Body of pancreas (tissue), 4 donors: ENCODE data around the gene CHRND. TPM values are rescaled to one million over a fixed set of nuclear protein-coding genes. Genes with fewer than 3 reads are reported as not detected.

Experiments
- ATAC-seq: fragments of 150-250 bp; one replicate; pipeline ENCODE4 v1.9.1; 2016
- DNase-seq, 4 donors: peaks; one replicate each; pipeline ENCODE4 v3.0.0-alpha.2; 2019
- H3K27ac ChIP-seq, 4 donors: fragments of 200-600 bp; sonication (generic); 1 replicate in 3 of 4; 2 replicates in 1 of 4; pipeline versions ENCODE4 v1.5.1 to v1.6.1; 2016 to 2019; ENCODE audit warnings: mild to moderate bottlenecking in 1 of 4, mixed read lengths in 1 of 4, moderate library complexity in 1 of 4
- H3K27me3 ChIP-seq, 2 donors: fragments of 200-600 bp; sonication (generic); one replicate each; pipeline ENCODE4 v1.6.0; 2016; ENCODE audit warnings: mild to moderate bottlenecking in 1 of 2
- H3K36me3 ChIP-seq, 2 donors: fragments of 200-600 bp; sonication (generic); replicated peaks in 1 of 2; 2 replicates each; pipeline ENCODE4 v1.5.1; 2016; ENCODE audit warnings: low read depth in 2 of 2; ENCODE audit not compliant: insufficient read depth in 1 of 2
- H3K4me1 ChIP-seq: fragments of 200-600 bp; sonication (generic); one replicate; pipeline ENCODE4 v1.6.0; 2016
- H3K4me3 ChIP-seq, 2 donors: fragments of 200-600 bp; sonication (generic); 1 replicate in 1 of 2; 2 replicates in 1 of 2; pipeline ENCODE4 v1.5.1; 2016 to 2019
- H3K9me3 ChIP-seq, 3 donors: fragments of 200-600 bp; sonication (generic); 1 replicate in 2 of 3; 2 replicates in 1 of 3; pipeline ENCODE4 v1.5.1; 2016
- CTCF ChIP-seq, 7 experiments: fragments of 450-650 bp in 4 of 7; fragments of 200-600 bp in 3 of 7; sonication (generic) in 3 of 7; IDR thresholded peaks; one replicate each; pipeline ENCODE4 v1.5.1; 2016 to 2019; ENCODE audit warnings: antibody characterized with exemption in 7 of 7
- POLR2A ChIP-seq, 3 donors: fragments of 450-650 bp; IDR thresholded peaks; one replicate each; pipeline ENCODE4 v1.6.1; 2016; ENCODE audit warnings: antibody characterized with exemption in 3 of 3, mild to moderate bottlenecking in 2 of 3
- WGBS, 2 donors: methylation state at CpG; one replicate each; pipeline ENCODE4 v1.1.5; 2017; 5-methylcytosine and 5-hydroxymethylcytosine counted together
- intact Hi-C: fragments of 100-400 bp; cut with DNase I; formaldehyde crosslinking; loops from one replicate; pipeline ENCODE4 v1.15.1; 2023
- total RNA-seq, 2 donors: library from RNA; depleted of rRNA; stranded (reverse); fragments of >200 nt; gene quantifications; one replicate each; pipeline ENCODE4 v1.1.0, GENCODE V29; 2016

Gene CHRND
- total RNA-seq, 2 donors from 2014 or later: not detected

DNA sequence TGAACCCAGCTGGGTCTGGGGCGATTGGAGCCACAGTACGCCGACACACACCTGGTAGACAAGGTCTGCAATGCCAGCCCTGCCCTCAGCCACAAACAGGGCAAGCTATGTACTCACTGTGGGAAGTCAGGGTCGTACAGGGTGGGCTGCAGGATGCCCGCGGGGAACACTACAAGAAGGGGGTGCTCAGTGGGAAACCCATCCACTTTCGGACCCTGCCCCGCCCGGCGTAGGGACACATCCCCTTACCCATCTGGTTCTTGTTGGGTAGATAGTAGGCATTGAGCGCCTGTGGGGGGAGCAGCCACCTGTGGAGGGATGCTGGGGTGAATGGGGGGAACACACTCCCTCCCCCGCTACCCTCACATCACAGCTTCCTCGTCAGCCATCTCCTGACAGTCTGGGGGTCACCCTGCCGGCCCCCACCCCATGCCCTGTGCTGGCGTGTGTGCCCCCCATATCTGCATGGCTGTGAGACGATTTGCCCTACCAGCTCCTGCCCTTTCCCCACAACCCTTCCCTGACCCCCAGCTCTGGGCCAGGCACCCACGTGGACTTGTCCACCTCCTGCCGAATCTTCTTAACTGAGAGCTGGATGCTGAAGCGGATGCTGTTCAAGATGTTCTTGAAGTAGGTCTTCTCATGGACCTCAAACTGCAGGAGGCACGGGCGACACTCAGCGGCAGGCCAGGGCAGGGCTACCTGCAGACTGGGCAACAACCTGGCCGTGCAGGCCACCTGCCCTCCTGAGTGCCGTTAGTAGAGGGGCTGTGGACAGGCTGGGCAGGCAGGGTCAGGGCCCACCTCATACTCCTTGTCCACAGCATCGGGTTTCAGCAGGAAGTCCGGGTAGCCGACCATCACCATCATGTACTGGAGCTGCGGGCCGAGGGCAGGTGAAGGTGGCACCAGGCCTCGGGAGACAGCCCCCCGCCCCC, 43.4 kb upstream of the CHRND start:
- peaks cover 21% of the 10 kb centered on the region for H3K4me1 ChIP-seq
- no peak overlapping the region for H3K27ac ChIP-seq
- no peak for ATAC-seq
- no peaks in the 10 kb centered on the region for H3K27me3 ChIP-seq
- TF ChIP-seq POLR2A (IDR thresholded peaks at IDR 0.05): no peak
- no peak for TF ChIP-seq CTCF (IDR thresholded peaks at IDR 0.05)
- WGBS, 2 donors: 75 to 76% methylated on average over 20 to 29 of the region's 31 CpGs
- intact Hi-C loops: no loop called here
- no peak overlapping the region for H3K4me3 ChIP-seq
- H3K9me3 ChIP-seq: no peaks in the 10 kb centered on the region
- DNase-seq: peak in 1 of 4 donors; percentile 5
- H3K36me3 ChIP-seq: no peaks in the 10 kb centered on the region

- Histone ChIP-seq H3K9me3 (no peaks in the 10 kb centered on the region), H3K36me3 (no peaks in the 10 kb centered on the region), H3K27me3 (no peaks in the 10 kb centered on the region), H3K27ac (no peak overlapping the region), H3K4me1 (peaks cover 21% of the 10 kb centered on the region), H3K4me3 (no peak overlapping the region)
- DNase-seq (peak in 1 of 4 donors; percentile 4), ATAC-seq (no peak)
- intact Hi-C loops: no loop called here
- WGBS, 2 donors: 77 to 79% methylated on average over 4 to 10 of the region's 10 CpGs
- TF ChIP-seq POLR2A (IDR thresholded peaks at IDR 0.05) (no peak), CTCF (IDR thresholded peaks at IDR 0.05) (no peak)
These were observed 42.5 kb upstream of the CHRND start for GRCh38 chr2:232483311-232483922.

DNA sequence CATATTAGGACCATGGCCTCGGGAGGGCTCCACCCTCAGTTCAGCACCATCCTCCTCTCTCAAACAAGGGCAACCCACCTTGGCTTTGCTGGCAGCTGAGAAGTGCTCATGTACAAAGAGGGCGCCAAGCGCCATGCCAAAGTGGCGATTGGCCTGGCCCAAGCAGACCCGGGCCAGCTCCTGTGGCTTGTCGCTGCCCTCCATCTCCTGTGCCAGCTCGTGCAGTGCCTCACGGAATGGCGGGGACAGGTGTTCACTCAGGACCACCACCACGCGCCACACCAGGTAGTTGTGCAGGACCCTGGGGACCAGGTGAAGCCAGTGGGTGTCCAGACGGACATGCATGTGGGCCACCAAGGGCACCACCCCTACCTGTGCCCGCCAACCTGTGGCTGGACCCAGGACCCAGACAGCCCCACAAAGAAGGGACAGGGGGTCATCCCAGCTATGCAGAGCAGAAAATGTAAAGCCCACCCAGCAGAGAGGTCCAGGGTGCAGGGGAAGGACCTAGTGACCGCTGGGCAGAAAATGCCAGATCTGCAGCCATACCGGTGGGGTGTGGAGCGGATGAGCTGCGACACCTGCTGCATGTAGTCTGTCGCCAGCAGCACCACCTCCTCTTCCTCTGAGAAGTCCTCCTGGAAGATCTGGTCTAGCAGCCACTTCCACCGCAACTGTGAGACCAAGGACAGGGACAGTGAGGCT, 41.9 kb upstream of the CHRND start:
- intact Hi-C loops: no loop called here
- DNase-seq: peak in 2 of 4 donors; percentile 6 to 7
- Histone ChIP-seq H3K27ac (no peak overlapping the region), H3K4me1 (peaks cover 21% of the 10 kb centered on the region), H3K4me3 (no peak overlapping the region), H3K36me3 (no peaks in the 10 kb centered on the region), H3K9me3 (no peaks in the 10 kb centered on the region), H3K27me3 (no peaks in the 10 kb centered on the region)
- no peak for TF ChIP-seq CTCF (IDR thresholded peaks at IDR 0.05)
- no peak for TF ChIP-seq POLR2A (IDR thresholded peaks at IDR 0.05)
- WGBS, 2 donors: 76 to 94% methylated on average over 3 to 17 of the region's 19 CpGs
- ATAC-seq: no peak

DNA sequence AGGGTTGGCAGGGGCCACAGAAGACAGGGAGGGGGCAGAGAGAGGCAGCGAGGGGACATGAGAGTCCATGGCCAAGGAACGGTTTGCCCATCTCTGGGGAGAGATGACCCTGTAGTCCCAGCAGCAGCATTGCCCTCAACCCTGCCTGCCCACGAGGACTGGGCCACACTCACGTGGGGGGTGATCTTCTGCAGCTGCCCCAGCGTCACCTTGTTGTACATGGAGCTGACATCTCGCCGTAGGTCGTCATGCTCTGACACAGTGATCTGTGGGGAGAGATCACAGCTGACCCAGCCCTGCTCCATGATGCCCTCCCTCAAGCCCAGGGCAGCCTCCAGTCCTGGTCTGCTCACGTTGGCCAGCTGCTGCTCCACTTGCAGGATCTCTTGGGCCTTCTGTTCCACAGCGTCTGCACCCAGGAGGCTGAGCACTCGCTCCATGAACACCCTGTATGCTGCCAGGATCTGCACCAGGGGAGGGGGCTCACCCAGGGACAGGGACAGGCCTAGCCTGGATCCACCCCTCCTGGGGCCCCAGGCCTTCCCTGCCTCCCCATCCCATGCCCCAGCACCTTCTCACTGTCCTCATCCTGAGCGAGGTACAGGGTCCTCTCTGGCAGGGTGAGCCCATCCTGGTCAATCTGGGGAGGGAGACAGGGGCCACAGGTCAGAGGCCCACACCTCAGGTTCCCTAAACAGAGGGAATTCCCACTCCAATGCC, 41.2 kb upstream of the CHRND start:
- DNase-seq (peak in 2 of 4 donors; percentile 5), ATAC-seq (no peak)
- TF ChIP-seq POLR2A (IDR thresholded peaks at IDR 0.05): no peak
- no peak for TF ChIP-seq CTCF (IDR thresholded peaks at IDR 0.05)
- intact Hi-C loops: no loop called here
- Histone ChIP-seq H3K27ac (no peak overlapping the region), H3K4me3 (no peak overlapping the region), H3K36me3 (no peaks in the 10 kb centered on the region), H3K4me1 (peaks cover 21% of the 10 kb centered on the region), H3K27me3 (no peaks in the 10 kb centered on the region), H3K9me3 (no peaks in the 10 kb centered on the region)
- 52 to 58% methylated on average over 8 to 12 of the region's 12 CpGs for WGBS, 2 donors
